GM19035 (cell line): ENCODE results near the gene PXN.
"Not testable (repeated sequence)": the region's sequence is repeated elsewhere in the genome, so short reads cannot be mapped to it uniquely, and the experiment has no call there.

Source experiments
- ATAC-seq: cut with Tn5 transposase; IDR thresholded peaks from one replicate; pipeline ENCODE4 v1.9.1; 2021; ENCODE audit not compliant: unreplicated experiment

The PXN gene

DNA sequence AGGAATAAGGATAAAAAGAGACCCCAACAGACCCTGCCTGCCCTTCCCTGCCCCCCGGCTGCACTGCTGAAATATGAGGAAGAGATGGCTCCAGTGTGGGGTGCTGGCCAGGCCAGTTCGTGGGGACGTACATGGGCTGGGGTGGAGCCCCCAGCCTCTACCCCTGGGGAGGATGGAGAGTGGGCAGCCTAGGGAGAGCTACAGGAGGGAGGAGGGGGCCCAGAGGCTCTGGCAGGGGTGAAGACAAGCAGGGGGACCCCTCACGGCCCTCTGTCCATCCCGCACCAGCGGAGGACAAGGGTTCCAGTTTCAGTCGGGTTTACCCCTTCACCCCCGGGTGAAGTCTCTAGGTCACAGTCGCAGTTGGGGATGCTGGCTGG is 53.6 kb downstream of the PXN start:
- ATAC-seq, result no peak

DNA sequence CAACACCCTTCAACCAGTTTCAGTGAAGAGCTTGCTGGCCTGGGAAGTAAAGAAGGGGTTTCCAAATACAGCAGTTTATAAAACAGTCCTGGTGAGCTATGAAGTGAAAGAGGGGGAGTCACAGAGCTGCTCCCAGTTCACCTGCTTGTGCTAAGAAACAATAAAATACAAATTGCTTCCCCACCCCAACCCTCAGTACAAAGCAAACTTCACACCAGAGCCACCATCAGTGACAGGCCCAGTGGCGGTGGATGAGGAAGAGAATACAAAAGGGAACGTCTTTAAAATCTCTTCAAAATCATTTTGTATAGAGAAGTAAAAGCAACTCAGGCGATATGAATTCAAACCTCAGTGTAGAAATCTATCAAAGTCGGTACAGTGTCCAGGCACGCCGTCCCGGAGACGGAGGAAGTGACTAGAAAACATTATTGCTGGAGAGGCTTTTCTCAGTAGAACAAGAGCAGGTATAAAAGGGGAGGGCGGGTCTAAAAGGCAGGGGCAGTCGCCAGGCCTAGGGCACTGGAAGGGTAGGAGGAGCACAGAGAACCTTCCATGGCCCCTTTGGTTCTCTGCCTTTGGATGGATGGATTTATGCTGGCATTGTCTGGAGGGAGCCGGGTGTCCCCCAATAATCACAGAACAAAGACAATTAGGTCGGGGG is 54.2 kb downstream of the PXN start:
- ATAC-seq, result no peak

DNA sequence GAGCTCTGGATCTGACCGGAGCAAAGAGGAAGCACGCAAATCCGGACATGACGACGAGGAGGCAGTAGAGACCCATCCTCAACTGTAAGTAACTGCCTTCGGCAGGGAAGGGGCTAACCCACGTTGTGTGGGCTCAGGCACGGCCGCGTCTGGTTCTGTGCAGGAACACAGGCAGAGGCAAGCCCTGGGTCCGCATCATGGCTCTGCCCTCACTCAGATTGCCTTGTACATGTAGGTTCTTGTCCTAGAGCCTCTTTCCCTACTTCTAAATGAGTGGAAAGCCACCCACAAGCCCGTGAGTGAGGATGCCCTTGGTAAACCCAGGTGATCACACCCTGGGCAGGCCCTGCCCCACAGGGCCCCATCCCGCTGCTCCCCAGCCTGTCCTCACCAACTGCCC is 55.7 kb downstream of the PXN start:
- no peak for ATAC-seq

DNA sequence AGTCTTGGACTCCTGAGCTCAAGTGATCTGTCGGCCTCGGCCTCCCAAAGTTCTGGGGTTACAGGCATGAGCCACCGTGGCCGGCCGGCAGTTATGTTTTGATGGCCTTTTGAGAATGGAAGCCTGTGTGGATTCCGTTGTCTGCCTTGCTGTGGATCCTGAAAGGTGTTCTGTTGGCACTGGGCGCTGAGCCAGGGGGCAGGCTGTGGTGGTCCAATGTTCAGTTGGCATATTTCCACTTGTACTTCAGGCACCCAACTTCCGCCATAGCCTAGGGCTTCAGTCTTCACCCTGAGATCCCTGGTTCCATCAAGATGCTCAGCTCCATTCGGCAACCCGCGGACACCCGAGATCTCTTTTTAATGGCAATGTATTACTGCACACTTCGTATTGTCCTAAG is 58.3 kb downstream of the PXN start:
- no peak for ATAC-seq

DNA sequence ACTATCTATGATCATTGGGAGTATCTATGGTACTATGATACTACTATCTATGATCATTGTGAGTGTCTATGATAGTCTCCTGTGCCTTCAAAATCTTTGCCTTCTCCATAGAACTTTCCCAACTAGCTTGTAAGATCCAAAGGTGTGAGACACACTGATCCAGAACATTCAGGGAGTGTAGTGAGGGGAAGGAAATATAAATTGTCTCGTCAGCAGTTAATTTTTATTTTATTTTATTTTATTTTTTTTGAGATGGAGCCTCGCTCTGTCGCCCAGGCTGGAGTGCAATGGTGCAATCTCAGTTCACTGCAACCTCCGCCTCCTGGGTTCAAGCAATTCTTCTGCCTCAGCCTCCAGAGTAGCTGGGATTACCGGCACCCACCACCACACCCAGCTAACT is 58.7 kb downstream of the PXN start:
- ATAC-seq, result not testable (repeated sequence)

DNA sequence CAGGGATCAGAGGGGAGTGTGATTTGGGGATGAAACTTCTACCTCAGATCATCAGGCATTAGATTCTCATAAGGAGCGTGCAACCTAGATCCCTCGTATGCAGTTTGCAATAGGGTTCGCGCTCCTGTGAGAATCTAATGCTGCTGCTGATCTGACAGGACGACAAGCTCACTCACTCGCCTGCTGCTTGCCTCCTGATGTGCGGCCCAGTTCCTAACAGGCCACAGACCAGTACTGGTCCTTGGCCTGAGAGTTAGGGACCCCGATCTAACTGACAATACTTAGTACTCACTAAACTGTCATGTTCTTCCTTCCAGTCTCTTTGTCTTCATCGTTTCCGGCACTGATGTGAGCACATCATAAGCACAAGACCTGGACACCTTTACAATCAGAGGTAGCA is 59.3 kb downstream of the PXN start:
- no peak for ATAC-seq

DNA sequence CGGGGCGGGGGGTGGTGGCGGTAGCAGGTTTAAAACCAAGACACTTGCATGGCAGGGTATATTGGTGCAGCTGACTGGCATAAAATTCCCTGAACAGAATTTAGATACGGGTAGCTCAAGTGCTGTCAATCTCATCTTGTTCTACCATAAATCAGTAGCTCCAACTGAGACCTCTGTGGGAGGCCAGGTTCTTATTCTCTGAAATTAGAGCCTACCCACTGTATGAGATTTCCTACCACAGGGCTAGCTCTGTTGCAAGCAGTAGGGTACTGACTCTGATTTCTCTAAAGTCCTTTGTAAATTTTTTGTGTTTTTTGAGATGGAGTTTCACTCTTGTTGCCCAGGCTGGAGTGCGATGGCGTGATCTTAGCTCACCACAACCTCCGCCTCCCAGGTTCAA is 61.4 kb downstream of the PXN start:
- no peak for ATAC-seq

DNA sequence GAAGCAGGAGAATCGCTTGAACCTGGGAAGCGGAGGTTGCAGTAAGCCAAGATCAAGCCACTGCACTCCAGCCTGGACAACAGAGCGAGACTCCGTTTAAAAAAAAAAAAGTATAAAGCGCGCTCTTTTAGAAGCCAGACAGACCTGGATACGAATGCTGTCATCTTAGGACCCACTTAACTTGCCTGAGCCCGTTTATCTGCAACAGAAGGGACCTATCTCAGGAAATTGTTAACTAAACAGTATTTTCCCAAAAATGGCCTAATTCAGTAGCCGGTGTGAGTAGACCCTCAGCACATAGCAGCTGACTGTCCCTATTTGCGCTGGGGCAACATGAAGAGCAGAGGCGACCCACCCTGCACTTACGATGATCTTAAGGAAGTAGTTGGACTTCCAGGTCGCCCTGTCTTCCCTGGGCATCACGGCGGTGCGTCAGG is 65.1 kb downstream of the PXN start:
- no peak for ATAC-seq

DNA sequence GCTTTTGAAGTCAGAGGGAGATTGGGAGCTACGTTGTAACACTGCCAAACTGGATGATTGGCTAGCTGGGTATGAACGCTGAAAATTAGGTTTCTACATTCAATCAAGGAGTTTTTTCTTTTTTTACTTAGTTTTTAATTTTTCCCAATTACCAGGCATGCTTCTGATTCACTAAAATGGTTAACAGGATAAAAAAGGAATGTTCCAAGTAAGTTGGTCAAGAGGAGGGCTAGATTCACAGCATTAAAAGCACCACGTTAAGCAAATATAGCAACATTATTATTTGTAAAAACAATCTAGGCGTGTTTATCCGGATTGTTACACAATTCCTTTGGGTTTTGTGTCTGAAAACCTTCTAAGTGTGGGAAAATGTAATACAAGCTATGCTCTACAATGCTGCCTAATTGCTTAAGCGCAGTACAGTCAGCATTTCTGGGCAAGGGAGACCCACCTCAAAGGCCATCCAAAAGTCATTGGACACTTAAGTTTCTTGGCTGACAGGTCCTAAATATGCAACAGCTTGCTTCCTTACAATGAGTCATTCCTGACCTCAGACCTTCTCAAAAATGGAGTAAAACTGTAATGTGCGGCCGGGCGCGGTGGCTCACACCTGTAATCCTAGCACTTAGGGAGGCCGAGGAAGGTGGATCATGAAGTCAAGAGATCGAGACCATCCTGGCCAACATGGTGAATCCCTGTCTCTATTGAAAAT is 65.8 kb downstream of the PXN start:
- no peak for ATAC-seq

DNA sequence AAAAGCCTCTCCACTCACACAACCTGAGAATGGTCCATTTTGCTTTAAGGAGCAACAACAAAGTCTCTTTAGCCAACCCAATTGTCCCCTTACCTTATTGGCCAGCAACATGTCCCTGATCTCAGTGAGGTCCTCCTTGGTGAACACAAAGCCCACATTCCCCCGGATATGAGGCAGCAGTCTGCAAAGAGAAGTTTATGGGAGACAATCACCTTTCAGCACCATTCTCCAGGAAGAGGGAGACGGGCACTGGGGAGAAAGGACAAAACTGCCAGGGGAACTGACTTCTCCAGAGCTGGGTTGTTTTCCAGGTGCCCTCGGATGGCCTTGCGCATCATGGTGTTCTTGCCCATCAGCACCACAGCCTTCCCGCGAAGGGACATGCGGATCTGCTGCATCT is 66.5 kb downstream of the PXN start:
- ATAC-seq, result no peak

DNA sequence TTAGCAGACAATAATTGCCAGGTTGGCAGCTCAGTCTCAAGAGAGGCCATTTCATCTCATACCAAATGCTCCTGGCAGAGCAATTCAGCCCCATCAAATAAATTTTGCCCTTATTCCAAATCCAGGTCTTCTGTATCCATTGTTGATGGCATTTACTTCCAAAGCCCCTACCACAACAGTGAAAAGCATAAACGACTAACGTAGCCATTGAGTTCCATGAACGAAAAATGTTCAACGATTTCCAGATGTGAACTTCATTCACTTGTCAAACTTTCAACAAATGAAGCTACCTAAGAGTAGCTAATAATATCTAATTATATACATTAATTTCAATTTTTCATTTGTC is 68.0 kb downstream of the PXN start:
- no peak for ATAC-seq

DNA sequence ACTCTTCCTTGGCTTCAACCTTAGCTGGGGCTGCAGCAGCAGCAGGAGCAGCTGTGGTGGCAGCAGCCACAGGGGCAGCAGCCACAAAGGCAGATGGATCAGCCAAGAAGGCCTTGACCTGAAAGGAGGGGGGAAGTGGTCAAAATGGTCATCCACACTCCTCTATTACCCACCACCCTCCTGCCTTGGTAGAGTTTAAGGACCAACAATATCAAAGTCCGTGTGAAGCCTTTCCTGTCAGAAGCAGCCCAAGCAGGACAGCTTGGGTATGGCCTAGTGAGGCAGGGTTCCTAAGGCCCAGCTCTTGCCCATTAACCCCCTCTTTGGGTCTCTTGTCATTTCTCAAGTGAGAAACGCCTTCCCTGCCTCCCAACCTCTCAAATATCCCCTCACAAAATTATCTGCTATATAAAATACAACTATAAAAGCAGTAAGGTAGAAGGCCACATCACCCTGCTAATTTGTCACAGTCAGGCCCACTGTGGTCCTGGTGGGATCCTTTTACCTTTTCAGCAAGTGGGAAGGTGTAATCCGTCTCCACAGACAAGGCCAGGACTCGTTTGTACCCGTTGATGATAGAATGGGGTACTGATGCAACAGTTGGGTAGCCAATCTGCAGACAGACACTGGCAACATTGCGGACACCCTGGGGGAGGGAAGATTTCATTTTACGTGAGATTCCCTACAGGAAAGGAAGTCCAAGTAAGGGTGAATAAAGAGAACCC is 68.6 kb downstream of the PXN start:
- not testable (repeated sequence) for ATAC-seq

DNA sequence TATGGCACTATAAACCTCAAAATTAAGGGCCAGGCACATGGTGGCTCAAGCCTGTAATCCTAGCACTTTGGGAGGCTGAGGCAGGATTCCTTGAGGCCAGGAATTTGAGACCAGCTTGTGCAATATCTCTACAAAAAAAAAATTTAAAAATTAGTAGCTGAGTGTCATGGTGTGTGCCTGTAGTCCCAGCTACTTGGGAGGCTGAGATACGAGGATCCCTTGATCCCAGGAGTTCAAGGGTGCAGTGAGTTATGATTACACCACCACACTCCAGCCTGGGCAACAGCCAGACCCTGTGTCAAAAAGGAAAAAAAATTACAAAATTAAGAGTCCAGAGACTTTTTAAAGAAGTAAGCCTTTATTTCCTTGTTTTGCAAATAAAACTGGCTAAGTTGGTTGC is 69.2 kb downstream of the PXN start:
- no peak for ATAC-seq

DNA sequence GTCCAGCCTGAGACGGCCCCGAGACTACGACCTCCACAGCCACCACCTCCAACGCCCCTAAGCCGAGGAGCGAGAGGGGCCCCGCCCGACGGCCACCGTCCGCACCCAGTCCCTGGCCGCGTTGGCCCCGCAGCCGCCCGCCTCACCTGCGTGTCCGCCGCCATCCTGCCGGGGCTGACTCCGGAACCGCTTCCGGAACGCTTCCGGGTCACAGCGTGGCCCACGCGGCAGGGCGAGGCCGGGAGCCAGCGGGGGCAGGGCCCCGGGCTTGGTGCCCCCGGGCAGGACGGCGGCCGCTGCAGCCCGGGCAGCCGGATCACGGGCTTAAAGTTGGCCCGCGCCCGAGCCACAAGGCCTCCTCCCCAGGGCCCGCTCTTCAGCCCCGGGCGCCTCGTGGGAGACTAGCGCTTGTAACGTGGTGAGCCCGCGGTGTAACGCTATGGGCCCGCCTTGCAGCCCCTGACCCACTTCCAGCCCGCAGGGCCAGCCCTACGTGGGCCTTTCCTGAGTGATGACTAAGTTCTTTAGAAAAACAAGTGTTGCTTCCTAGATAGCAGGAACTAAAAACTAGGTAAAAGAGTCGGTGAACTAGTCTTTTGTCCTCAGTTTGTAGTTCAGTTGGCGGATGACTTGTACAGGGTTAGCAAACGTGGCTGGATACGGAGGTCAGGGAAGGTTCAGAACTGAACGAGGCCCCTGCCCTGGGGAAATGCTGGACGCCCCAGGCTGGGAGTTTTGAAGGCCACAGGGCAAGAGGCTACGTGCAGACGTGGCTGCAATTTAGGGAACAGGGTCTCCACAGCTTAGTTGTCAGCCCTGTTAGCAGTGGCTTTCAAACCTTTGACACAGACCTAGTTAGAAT is 70.8 kb downstream of the PXN start, which contains the start of gene GCN1:
TSS of gene GCN1 (minus strand) at position 182 of the 862 bp plus-strand sequence. CDS start at position 164, 18 bp downstream.
- ATAC-seq, result peak; percentile 72

DNA sequence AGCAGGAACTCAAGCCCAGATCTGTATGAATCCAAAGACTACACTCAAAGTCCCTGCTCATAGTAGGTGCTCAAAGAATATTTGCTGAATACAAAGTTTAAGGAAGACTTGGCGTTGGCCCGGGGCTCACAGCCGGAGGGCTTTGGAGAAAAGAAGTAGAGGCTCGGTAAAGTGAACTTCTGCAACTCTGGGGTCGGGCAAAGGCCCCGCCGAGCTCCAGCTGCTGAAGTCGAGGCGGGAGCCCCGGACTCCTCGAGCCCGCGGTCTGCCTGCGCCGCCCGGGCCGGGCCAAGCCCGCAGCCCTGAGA is 71.3 kb downstream of the PXN start:
- ATAC-seq, result no peak

DNA sequence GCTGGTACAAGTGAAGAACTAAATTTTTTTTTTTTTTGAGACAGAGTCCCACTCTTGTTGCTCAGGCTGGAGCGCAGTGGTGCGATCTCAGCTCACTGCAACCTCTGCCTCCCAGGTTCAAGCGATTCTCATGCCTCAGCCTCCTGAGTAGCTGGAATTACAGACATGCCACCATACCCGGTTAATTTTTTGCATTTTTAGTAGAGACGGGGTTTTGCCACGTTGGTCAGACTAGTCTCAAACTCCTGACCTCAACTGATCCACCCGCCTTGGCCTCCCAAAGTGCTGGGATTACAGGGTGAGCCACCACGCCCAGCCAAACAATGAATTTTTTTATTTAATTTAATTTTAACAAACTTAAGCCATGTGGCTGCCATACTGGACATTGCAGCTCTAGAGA is 72.2 kb downstream of the PXN start:
- ATAC-seq, result not testable (repeated sequence)

DNA sequence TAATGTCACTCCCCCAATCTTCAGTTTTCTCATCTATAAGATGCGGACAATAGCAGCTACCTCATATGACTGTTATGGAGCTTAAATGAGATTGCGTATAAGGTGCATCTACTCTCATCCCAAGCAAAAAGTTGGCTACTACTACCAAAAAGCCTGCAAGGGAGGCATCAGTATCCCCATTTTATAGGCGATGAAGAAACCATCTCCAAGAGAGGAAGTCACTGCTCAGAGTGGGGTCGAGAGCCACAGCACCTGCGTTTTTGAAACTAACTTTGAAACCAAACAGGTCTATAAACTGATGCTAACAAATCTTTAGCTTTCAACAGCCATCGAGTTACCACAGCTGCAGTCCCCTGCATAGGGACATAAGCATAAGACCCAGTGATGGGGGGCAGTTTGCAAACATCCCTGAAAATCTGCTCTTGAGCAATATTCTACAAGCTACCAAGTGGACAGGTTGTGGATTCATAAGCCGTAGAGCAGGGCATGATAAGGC is 74.5 kb downstream of the PXN start:
- ATAC-seq, result no peak

DNA sequence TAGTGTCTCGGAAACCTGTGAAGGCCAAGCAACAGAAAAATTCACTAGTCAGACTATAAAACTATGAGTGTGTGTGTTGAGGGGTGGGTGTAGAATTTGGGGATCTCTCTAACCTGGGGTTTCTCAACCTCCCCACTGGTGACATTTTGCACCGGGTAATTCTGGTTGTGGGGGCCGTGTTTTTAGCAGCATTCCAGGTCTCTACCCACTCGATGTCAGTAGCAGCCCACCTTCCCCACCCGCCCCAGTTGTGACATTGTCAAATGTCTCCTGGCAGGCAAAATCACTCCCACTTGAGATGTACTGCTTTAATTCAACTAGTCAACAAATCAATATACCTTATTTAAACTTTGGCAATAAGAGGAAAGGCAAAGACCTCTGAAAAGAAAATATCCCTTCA is 75.1 kb downstream of the PXN start:
- no peak for ATAC-seq

DNA sequence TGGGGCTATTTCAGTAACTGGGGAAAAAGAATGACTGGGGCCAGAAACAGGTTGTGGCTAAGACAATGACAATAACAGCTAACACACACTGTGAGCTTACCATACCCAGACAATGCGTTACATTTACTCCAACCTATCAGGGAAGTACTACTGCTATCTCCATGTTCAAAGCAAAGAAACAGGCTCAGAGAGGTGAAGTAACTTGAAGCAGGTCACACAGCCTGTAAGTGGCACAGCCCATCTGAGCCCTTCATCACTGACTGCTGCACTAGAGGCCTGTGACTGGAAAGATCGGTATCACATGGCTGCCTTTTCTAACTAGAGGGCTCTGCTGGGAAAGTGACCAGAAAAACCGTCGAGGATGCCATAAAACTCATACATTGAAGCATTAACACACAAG is 78.9 kb downstream of the PXN start:
- ATAC-seq, result no peak

DNA sequence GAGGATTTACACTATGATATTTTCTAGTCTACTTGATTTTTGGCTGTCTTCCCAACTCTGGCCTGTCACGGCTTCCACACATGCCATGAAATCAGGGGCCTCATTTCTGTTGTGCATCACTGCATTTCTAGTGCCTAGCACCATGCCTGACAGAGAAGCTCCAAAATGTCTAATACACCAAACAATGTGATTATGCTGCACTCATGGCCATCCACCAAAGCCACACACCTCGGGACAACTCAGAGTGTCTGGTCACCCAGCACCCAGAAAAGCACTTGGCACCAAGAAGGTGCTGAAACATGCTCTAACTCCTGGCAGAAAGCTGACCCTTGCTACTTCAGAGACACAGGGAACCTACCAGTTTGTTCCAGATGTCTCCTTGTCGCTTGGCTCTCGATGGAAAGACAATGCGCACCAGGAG is 82.3 kb downstream of the PXN start:
- ATAC-seq, result no peak

DNA sequence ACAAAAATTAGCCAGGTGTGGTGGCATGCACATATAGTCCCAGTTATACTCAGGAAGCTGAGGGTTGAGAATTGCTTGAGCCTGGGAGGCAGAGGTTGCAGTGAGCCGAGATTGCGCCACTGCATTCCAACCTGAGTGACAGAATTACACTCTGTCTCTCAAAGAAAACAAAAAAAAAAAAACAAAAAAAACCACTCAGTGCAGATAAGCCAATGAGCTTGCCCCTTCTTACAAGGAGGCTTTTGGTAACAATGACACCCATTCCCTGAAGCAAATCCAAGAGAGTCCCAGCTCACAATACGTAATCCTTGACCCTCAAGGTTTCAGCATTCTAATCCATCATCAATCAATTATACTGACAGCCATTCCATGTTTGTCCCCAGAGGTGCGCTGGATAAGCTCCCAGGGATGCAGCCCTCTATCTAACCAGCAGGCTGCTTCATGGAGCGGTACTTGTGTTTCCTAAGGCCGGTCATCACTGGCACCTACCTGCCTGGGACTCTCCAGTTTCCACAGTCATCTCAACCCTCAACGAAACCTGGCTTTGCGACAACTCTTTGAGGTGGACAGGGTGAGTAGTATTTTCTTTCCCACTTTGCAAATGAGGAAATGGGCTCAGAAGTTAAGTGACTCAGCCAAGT is 83.4 kb downstream of the PXN start:
- no peak for ATAC-seq
